Panc1 (cell line): Measurements from ENCODE around the gene NR4A3. TPM values are rescaled to one million over a fixed set of nuclear protein-coding genes. Genes with fewer than 3 reads are reported as not detected.

Source experiments
- ATAC-seq: fragments of 200-7000 bp; cut with Tn5 transposase; 2 replicates; pipeline ENCODE4 v1.9.1; 2020; ENCODE audit warnings: mild to moderate bottlenecking, moderate library complexity
- BruUV-seq: library from RNA; stranded (reverse); fragments of 400-500 nt; replicated peaks from 2 replicates; lab custom pipeline; 2021; lab: Mats Ljungman, UMichigan
- CTCF ChIA-PET: fragments of 300-600 bp; sonication (Branson Sonifier 250); formaldehyde crosslinking; loops from one replicate; lab custom pipeline; 2022; ENCODE audit warnings: antibody characterized with exemption; lab: Charles Lee
- POLR2A ChIA-PET: fragments of 300-600 bp; sonication (Branson Sonifier 250); formaldehyde crosslinking; loops from one replicate; lab custom pipeline; 2022; ENCODE audit warnings: antibody characterized with exemption; lab: Charles Lee
- DNase-seq: peaks from one replicate; pipeline ENCODE4 v3.0.0-alpha.2; 2010; ENCODE audit warnings: low read depth, low spot score
- H3K27ac ChIP-seq: 2 replicates; pipeline ENCODE4 v1.5.1; 2011; ENCODE audit warnings: mild to moderate bottlenecking, low read length, inconsistent platforms
- H3K27me3 ChIP-seq: fragments of 200-500 bp; sonication (Bioruptor generic); 2 replicates; pipeline ENCODE4 v1.6.0; 2014; ENCODE audit warnings: low read length, inconsistent platforms; ENCODE audit not compliant: control insufficient read depth, insufficient read depth
- H3K36me3 ChIP-seq: fragments of 200-500 bp; sonication (Bioruptor generic); 2 replicates; pipeline ENCODE4 v1.5.1; 2014; ENCODE audit warnings: inconsistent platforms, mild to moderate bottlenecking, low read length, moderate library complexity; ENCODE audit not compliant: control insufficient read depth, insufficient read depth
- H3K4me1 ChIP-seq: 2 replicates; pipeline ENCODE4 v1.5.1; 2011; ENCODE audit warnings: inconsistent platforms, mild to moderate bottlenecking, low read length, moderate library complexity; ENCODE audit not compliant: control insufficient read depth, insufficient read depth
- H3K4me3 ChIP-seq, 2 experiments: 2 replicates each; pipeline ENCODE4 v1.5.1; 2011 to 2012; ENCODE audit warnings: low read depth in 2 of 2, low read length in 2 of 2, mild to moderate bottlenecking in 2 of 2, inconsistent platforms in 1 of 2, moderate library complexity in 1 of 2
- H3K9me3 ChIP-seq: fragments of 200-500 bp; sonication (Bioruptor generic); 2 replicates; pipeline ENCODE4 v1.5.1; 2014; ENCODE audit warnings: low read depth, mild to moderate bottlenecking, inconsistent platforms, low read length, moderate library complexity; ENCODE audit not compliant: control insufficient read depth, insufficient read depth
- CTCF ChIP-seq: fragments of 450-650 bp; IDR thresholded peaks from 2 replicates; pipeline ENCODE4 v1.5.1; 2017; ENCODE audit warnings: mild to moderate bottlenecking
- POLR2AphosphoS5 ChIP-seq: IDR thresholded peaks from 2 replicates; pipeline ENCODE4 v1.6.1; 2012; ENCODE audit warnings: mild to moderate bottlenecking, low read depth, low read length, moderate library complexity
- REST ChIP-seq, 2 experiments: IDR thresholded peaks; 2 replicates each; pipeline ENCODE4 v1.6.1; 2011 to 2012; ENCODE audit warnings: low read depth in 2 of 2, control low read depth in 1 of 2, low read length in 1 of 2, mild to moderate bottlenecking in 1 of 2, moderate library complexity in 1 of 2; ENCODE audit not compliant: insufficient read depth in 1 of 2
- SIN3A ChIP-seq: IDR thresholded peaks from 2 replicates; pipeline ENCODE4 v1.6.1; 2012; ENCODE audit warnings: low read depth, mild to moderate bottlenecking, low read length, moderate library complexity, borderline replicate concordance; ENCODE audit not compliant: insufficient read depth
- TCF7L2 ChIP-seq: IDR thresholded peaks from 2 replicates; pipeline ENCODE4 v1.6.1; 2011; ENCODE audit warnings: mild to moderate bottlenecking, low read depth, low read length, inconsistent platforms
- in situ Hi-C: cut with HindIII; loops from 2 replicates; pipeline ENCODE4 v1.10.0; 2016; ENCODE audit warnings: low sequenced_read_pairs, low pct_unique_long_range_greater_than_20kb
- intact Hi-C: fragments of 100-400 bp; cut with micrococcal nuclease; formaldehyde crosslinking; loops from one replicate; pipeline ENCODE4 v1.10.0; 2022; ENCODE audit not compliant: unreplicated experiment
- total RNA-seq: library from RNA; stranded (reverse); gene quantifications from one replicate; pipeline ENCODE4 v1.2.1, GENCODE V29; 2021; ENCODE audit not compliant: unreplicated experiment

Gene NR4A3
- total RNA-seq, 1 experiment from 2014 or later: 0.13 TPM

GRCh38 chr9:99894826-99895225 is 73.1 kb downstream of the NR4A3 start:
- in situ Hi-C loops (no loop called here), intact Hi-C loops (no loop called here)
- Histone ChIP-seq H3K4me1 (no peaks in the 10 kb centered on the region), H3K27me3 (peaks cover 5% of the 10 kb centered on the region; the same call in 1 of the 2 replicates), H3K27ac (no peak overlapping the region), H3K9me3 (no peaks in the 10 kb centered on the region), H3K36me3 (no peaks in the 10 kb centered on the region), H3K4me3 (no peak overlapping the region)
- no TSS peak for BruUV-seq
- ChIA-PET POLR2A (no interaction called here), CTCF (no interaction called here)
- TF ChIP-seq POLR2AphosphoS5: no peak
- TF ChIP-seq SIN3A: no peak
- TF ChIP-seq REST (IDR thresholded peaks at IDR 0.05; ENCODE audit: insufficient read depth in 1 of 2, low read depth in 2 of 2, low read length in 1 of 2): no peak
- no peak for TF ChIP-seq TCF7L2
- TF ChIP-seq CTCF: no peak
- DNase-seq (no peak), ATAC-seq (no peak)

GRCh38 chr9:99895510-99895909 is 73.8 kb downstream of the NR4A3 start:
- DNase-seq (no peak), ATAC-seq (no peak)
- no peak for TF ChIP-seq SIN3A
- TF ChIP-seq REST (IDR thresholded peaks at IDR 0.05; ENCODE audit: insufficient read depth in 1 of 2, low read depth in 2 of 2, low read length in 1 of 2): no peak
- TF ChIP-seq CTCF: no peak
- no peak for TF ChIP-seq TCF7L2
- POLR2A ChIA-PET: no interaction called here
- Histone ChIP-seq H3K4me3 (no peak overlapping the region), H3K27ac (no peak overlapping the region), H3K9me3 (no peaks in the 10 kb centered on the region), H3K27me3 (peaks cover 5% of the 10 kb centered on the region; the same call in 1 of the 2 replicates), H3K4me1 (no peaks in the 10 kb centered on the region), H3K36me3 (no peaks in the 10 kb centered on the region)
- BruUV-seq: no TSS peak
- in situ Hi-C loops (no loop called here), intact Hi-C loops (no loop called here)
- CTCF ChIA-PET: no interaction called here
